GM18951 (cell line): ENCODE data around the gene RAP1GAP.

Experiments
- POLR2A ChIP-seq: IDR thresholded peaks from 4 replicates; pipeline ENCODE4 v1.6.1; 2011; ENCODE audit warnings: mild to moderate bottlenecking; ENCODE audit not compliant: insufficient read length, insufficient read depth; ENCODE audit errors: extremely low read depth
- in situ Hi-C: fragments of 300-500 bp; cut with MboI; formaldehyde crosslinking; loops from one replicate; pipeline ENCODE4 v1.12.0; 2022; ENCODE audit warnings: low sequenced_read_pairs, mixed read lengths, inconsistent platforms; ENCODE audit not compliant: unreplicated experiment

Gene RAP1GAP

DNA sequence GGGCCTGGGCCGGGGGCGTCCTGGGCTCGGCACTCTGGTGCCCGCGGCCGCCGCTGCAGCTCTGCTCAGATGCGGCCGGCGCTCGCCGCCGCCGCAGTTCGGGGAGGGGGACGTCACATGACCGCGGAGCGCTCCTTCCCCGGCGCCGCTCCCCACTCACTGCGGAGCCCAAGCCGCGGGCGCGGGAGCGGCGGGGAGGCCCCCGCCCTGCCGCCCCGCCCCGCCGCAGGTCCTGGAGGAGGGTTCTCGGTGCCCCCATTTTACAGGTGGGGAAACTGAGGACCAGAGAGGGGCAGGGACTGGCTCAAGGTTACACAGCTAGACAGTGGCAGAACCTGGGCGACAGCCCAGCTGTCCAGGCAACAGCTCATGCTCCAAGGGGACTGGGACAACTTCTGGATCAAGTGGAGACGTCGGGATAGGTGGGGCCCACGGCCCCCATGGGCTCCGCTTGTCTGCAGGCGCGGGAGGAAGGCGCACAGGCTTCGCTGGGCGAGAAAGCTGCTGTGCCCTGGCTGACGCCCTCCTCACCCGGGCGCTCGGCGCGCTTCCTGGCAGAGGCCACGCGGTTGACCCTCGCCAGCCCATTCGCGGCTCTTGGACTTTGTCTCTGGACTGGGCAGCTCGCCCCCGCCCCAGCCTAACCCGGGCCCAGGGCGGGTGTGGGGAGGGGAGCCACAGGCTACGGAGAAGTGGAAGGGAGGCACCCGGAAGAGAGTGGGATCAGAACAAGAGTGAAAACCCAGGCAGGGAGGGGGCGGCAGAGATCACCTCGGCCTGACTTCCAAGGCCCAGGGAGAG is at the start of gene RAP1GAP:
TSS of gene RAP1GAP (minus strand) at position 100 of the 801 bp plus-strand sequence. CDS start 49,325 bp downstream, outside the sequence.
- no peak for TF ChIP-seq POLR2A
- in situ Hi-C loops = no loop called here

DNA sequence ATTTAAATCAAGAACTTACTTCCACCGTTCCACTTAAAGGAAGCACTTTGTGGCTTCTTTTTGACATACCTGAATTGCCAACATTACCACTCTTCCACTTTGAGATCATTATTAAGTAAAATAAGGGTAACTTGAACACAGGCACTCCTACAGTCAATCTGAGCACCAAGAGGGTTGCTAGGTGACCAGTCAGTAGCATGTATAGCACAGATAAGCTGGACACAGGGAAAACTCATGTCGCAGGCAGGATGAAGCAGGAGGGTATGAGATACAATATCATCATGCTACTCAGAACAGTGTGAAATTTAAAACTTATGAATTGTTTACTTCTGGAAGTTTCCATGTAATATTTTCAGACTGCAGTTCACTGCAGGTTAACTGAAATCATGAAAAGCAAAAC is 47.0 kb upstream of the RAP1GAP start:
- in situ Hi-C loops = loop anchor here (25.0 kb wide), 1 partner anchor 246 kb away; no protein-coding TSS in a partner anchor

GRCh38 chr1:21707891-21708290 is 38.7 kb upstream of the RAP1GAP start:
- in situ Hi-C loops = loop anchor here (25.0 kb wide), 1 partner anchor 254 kb away; no protein-coding TSS in a partner anchor
- no peak for TF ChIP-seq POLR2A

More for the DNA sequence above, 47.0 kb upstream of the RAP1GAP start:
- no peak for TF ChIP-seq POLR2A

- in situ Hi-C loops = loop anchor here (25.0 kb wide), 1 partner anchor 255 kb away; no protein-coding TSS in a partner anchor
- no peak for TF ChIP-seq POLR2A
These were observed 38.1 kb upstream of the RAP1GAP start for GRCh38 chr1:21707086-21707840.

DNA sequence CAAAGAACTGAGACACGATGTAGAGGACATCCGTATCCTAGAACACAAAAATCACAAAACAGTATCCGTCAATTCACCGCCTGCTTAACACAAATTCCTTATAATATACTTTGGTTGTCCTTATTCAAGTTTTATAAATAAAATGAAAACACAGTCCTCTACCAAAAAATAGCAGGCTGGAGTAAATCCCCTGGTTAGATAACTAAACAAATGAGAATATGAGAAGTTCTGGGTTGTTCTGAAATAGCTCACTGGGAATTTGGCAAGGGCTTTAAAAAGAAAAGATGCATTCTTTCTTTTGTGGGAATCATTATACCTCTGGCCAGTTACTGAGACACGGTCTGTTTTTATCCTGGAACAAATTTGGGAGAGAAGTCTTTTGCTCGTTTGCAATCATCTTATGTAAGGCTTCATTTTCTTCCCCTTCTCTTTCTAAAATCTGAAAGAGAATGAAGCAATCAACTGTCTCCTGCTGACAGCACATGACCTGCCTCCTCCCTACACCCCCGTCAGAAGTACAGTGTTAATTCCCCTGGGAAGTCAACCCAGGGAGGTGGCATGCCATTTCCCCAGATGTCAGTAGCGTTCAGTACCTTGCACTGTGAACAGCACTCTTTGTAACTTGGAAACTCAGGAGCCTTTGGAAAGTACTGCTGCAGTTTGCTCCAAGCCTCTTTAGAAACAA is 37.1 kb upstream of the RAP1GAP start:
- in situ Hi-C loops = loop anchor here (25.0 kb wide), 1 partner anchor 256 kb away; no protein-coding TSS in a partner anchor
- no peak for TF ChIP-seq POLR2A

- no peak for TF ChIP-seq POLR2A
- in situ Hi-C loops = loop anchor here (25.0 kb wide), 1 partner anchor 257 kb away; no protein-coding TSS in a partner anchor
These were observed 36.3 kb upstream of the RAP1GAP start for GRCh38 chr1:21705303-21705980.

DNA sequence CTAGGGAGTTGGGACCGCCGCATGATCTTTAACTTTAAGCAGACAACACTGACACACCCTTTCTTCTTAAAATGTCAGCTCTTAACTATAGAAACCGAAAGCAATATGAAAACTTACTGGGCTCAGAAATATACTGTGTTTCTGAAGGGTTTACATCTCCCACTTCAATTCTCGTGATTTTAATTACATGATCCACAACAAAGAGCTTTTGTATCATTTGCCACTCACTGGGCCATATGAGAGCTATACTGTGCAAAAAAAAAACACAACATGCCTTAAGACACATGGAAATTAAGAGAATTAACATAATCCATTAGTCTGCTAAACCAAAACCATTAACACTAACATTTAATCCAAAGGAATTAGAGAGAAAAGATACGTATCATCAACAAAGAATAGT is 35.0 kb upstream of the RAP1GAP start:
- in situ Hi-C loops = loop anchor here (25.0 kb wide), 1 partner anchor 258 kb away; no protein-coding TSS in a partner anchor
- TF ChIP-seq POLR2A = no peak

DNA sequence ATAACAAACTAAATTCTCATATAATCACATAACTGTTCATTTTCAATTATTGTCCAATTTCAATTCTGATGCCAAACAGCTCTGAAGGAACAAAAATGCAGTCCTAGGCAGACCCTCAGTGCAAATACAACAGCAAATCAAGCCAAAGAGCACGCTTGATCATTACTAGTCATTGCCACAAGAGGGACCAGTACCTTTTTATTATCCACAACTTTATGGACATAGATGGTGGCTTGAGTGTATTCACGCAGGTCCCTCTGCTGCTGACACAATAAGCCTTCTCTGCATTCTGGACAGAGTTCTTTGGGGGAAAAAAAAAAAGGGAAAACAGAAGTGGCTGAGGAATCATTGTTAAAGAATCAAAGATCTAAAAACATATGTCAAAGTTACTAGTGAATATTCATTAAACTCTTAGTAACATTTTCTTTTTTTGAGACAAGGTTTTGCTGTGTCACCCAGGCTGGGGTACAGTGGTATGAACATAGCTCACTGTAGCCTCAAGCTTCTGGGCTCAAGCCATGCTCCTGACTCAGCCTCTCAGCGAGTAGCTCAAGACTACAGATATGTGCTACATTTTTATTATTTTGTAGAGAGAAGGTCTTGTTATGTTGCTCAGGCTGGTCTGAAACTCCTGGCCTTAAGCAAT is 34.3 kb upstream of the RAP1GAP start:
- in situ Hi-C loops = loop anchor here (25.0 kb wide), 1 partner anchor 259 kb away; no protein-coding TSS in a partner anchor
- TF ChIP-seq POLR2A = no peak

- in situ Hi-C loops = loop anchor here (25.0 kb wide), 1 partner anchor 260 kb away; no protein-coding TSS in a partner anchor
- TF ChIP-seq POLR2A = no peak
These were observed 33.6 kb upstream of the RAP1GAP start for GRCh38 chr1:21702780-21703179.

DNA sequence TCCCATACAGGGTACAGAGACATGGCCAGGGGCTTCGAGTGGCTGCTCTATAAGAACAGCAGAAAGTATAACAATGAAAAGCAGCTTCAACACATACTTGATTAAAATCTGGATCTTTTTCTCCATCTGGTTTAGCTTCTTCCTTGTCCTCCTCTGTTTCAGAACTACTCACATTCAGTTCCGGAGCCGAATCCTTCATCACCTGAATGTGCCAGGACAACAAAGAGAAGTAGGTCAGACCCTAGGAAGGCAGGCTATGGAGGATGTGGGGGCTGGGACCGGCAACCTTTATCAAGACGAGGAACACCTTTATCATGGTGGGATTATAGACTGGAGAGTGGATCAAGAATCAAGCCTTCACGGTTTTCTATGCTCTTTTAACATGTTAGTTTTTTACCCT is 32.2 kb upstream of the RAP1GAP start:
- TF ChIP-seq POLR2A = no peak
- in situ Hi-C loops = loop anchor here (25.0 kb wide), 1 partner anchor 261 kb away; no protein-coding TSS in a partner anchor

DNA sequence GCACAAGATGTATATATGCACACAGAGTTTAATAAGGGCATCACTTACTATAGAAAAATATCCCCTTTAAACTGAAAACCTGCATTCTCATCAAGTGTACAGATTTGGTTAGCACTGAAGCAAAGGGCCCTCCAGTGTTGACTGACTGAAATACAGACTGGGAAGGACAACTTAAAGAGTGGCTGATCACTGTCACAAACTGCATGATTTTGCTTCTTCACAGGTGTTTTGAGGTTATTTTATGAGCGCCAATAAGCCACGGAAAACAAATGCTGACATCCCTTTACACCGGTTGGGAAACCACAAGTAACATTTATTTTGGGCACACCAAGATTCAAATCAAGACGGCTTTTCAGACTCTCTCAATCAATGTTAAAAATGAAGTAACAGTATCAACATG is 30.9 kb upstream of the RAP1GAP start:
- in situ Hi-C loops = loop anchor here (25.0 kb wide), 1 partner anchor 262 kb away; no protein-coding TSS in a partner anchor
- TF ChIP-seq POLR2A = no peak

DNA sequence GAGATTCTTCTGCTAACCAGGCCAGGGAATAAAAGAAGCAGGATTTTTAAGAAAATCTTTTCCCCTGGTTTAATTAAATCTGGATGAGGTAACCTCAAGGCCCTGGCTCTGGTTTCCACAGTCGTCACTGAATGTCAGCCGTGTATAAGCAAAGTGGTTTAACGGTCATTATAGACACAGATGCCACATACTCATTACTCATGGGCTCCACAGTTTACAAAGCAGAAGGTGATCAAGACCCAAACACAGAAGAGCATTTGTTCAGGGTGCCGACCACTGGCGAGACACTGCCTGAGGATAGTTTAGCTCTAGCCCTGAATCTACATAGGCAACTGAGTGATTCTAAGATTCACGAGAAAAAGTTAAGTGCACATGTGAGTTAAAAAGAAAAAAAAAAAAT is 27.8 kb upstream of the RAP1GAP start:
- TF ChIP-seq POLR2A = no peak
- in situ Hi-C loops = no loop called here
